Measurements from ENCODE around the gene SORCS3.

DNA sequence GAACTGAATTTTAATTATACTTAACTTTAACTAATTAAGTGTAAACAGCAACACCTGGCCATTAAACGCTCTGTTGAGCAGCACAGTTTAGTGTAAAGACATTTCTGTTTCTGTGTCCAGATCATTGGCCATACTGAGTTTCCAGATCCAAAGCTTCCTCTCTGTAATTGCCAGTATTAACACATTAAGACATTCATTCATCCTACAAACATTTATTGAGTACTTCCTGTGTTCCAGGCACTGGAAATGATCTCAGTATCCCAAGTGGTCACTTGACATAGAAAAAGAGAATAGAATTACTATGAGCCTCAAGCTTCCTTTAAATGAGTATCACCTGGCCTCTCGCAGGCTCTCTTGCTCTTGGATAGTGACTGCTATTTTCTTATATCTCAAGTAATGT is 618.1 kb downstream of the SORCS3 start:
- TF ChIP-seq, protein P1, sequence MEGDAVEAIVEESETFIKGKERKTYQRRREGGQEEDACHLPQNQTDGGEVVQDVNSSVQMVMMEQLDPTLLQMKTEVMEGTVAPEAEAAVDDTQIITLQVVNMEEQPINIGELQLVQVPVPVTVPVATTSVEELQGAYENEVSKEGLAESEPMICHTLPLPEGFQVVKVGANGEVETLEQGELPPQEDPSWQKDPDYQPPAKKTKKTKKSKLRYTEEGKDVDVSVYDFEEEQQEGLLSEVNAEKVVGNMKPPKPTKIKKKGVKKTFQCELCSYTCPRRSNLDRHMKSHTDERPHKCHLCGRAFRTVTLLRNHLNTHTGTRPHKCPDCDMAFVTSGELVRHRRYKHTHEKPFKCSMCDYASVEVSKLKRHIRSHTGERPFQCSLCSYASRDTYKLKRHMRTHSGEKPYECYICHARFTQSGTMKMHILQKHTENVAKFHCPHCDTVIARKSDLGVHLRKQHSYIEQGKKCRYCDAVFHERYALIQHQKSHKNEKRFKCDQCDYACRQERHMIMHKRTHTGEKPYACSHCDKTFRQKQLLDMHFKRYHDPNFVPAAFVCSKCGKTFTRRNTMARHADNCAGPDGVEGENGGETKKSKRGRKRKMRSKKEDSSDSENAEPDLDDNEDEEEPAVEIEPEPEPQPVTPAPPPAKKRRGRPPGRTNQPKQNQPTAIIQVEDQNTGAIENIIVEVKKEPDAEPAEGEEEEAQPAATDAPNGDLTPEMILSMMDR (IDR thresholded peaks at IDR 0.05; ENCODE audit: insufficient read depth, low read length) = no peak
- TF ChIP-seq, protein P2, sequence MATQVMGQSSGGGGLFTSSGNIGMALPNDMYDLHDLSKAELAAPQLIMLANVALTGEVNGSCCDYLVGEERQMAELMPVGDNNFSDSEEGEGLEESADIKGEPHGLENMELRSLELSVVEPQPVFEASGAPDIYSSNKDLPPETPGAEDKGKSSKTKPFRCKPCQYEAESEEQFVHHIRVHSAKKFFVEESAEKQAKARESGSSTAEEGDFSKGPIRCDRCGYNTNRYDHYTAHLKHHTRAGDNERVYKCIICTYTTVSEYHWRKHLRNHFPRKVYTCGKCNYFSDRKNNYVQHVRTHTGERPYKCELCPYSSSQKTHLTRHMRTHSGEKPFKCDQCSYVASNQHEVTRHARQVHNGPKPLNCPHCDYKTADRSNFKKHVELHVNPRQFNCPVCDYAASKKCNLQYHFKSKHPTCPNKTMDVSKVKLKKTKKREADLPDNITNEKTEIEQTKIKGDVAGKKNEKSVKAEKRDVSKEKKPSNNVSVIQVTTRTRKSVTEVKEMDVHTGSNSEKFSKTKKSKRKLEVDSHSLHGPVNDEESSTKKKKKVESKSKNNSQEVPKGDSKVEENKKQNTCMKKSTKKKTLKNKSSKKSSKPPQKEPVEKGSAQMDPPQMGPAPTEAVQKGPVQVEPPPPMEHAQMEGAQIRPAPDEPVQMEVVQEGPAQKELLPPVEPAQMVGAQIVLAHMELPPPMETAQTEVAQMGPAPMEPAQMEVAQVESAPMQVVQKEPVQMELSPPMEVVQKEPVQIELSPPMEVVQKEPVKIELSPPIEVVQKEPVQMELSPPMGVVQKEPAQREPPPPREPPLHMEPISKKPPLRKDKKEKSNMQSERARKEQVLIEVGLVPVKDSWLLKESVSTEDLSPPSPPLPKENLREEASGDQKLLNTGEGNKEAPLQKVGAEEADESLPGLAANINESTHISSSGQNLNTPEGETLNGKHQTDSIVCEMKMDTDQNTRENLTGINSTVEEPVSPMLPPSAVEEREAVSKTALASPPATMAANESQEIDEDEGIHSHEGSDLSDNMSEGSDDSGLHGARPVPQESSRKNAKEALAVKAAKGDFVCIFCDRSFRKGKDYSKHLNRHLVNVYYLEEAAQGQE (IDR thresholded peaks at IDR 0.05; ENCODE audit: insufficient replicate concordance, low read depth) = no peak
- TF ChIP-seq POLR2AphosphoS5 (IDR thresholded peaks at IDR 0.05; ENCODE audit: low read depth) (no peak), GABPA (IDR thresholded peaks at IDR 0.05; ENCODE audit: low read depth) (no peak)

Measured in HL-60 (cell line).